Measurements from ENCODE around the gene SLC27A6.

SLC27A6 gene

GRCh38 chr5:129002527-129002842 lies 37.2 kb downstream of the SLC27A6 start:
- DNase-seq (ENCODE audit: extremely low read depth, low read depth) = no peak
- no peak for TF ChIP-seq CTCF (IDR thresholded peaks at IDR 0.05; ENCODE audit: low read depth, low read length)

- DNase-seq (ENCODE audit: extremely low read depth, low read depth) = no peak
- TF ChIP-seq CTCF (IDR thresholded peaks at IDR 0.05; ENCODE audit: low read depth, low read length) = no peak
These were observed 37.9 kb downstream of the SLC27A6 start for GRCh38 chr5:129003232-129003631.

GRCh38 chr5:129014185-129014584 lies 48.9 kb downstream of the SLC27A6 start:
- TF ChIP-seq CTCF (IDR thresholded peaks at IDR 0.05; ENCODE audit: low read depth, low read length) = no peak
- DNase-seq (ENCODE audit: extremely low read depth, low read depth) = no peak

GRCh38 chr5:129018837-129019236 lies 53.5 kb downstream of the SLC27A6 start:
- DNase-seq (ENCODE audit: extremely low read depth, low read depth) = no peak
- TF ChIP-seq CTCF (IDR thresholded peaks at IDR 0.05; ENCODE audit: low read depth, low read length) = no peak

- no peak for TF ChIP-seq CTCF (IDR thresholded peaks at IDR 0.05; ENCODE audit: low read depth, low read length)
- no peak for DNase-seq (ENCODE audit: extremely low read depth, low read depth)
These were observed 54.2 kb downstream of the SLC27A6 start for GRCh38 chr5:129019401-129019908.

GRCh38 chr5:129020683-129021082 lies 55.4 kb downstream of the SLC27A6 start:
- TF ChIP-seq CTCF (IDR thresholded peaks at IDR 0.05; ENCODE audit: low read depth, low read length) = no peak
- DNase-seq (ENCODE audit: extremely low read depth, low read depth) = no peak

- TF ChIP-seq CTCF (IDR thresholded peaks at IDR 0.05; ENCODE audit: low read depth, low read length) = no peak
- no peak for DNase-seq (ENCODE audit: extremely low read depth, low read depth)
These were observed 56.5 kb downstream of the SLC27A6 start for GRCh38 chr5:129021744-129022143.

All from AG09319 (cell line).